Panc1 (cell line): Measurements from ENCODE around the gene RSPRY1. TPM values are rescaled to one million over a fixed set of nuclear protein-coding genes. Genes with fewer than 3 reads are reported as not detected.

ENCODE experiments used
- ATAC-seq: fragments of 200-7000 bp; cut with Tn5 transposase; 2 replicates; pipeline ENCODE4 v1.9.1; 2020; ENCODE audit warnings: mild to moderate bottlenecking, moderate library complexity
- BruUV-seq: library from RNA; stranded (reverse); fragments of 400-500 nt; replicated peaks from 2 replicates; lab custom pipeline; 2021; lab: Mats Ljungman, UMichigan
- CTCF ChIA-PET: fragments of 300-600 bp; sonication (Branson Sonifier 250); formaldehyde crosslinking; loops from one replicate; lab custom pipeline; 2022; ENCODE audit warnings: antibody characterized with exemption; lab: Charles Lee
- POLR2A ChIA-PET: fragments of 300-600 bp; sonication (Branson Sonifier 250); formaldehyde crosslinking; loops from one replicate; lab custom pipeline; 2022; ENCODE audit warnings: antibody characterized with exemption; lab: Charles Lee
- DNase-seq: peaks from one replicate; pipeline ENCODE4 v3.0.0-alpha.2; 2010; ENCODE audit warnings: low read depth, low spot score
- H3K27ac ChIP-seq: 2 replicates; pipeline ENCODE4 v1.5.1; 2011; ENCODE audit warnings: mild to moderate bottlenecking, low read length, inconsistent platforms
- H3K27me3 ChIP-seq: fragments of 200-500 bp; sonication (Bioruptor generic); 2 replicates; pipeline ENCODE4 v1.6.0; 2014; ENCODE audit warnings: low read length, inconsistent platforms; ENCODE audit not compliant: control insufficient read depth, insufficient read depth
- H3K36me3 ChIP-seq: fragments of 200-500 bp; sonication (Bioruptor generic); 2 replicates; pipeline ENCODE4 v1.5.1; 2014; ENCODE audit warnings: inconsistent platforms, mild to moderate bottlenecking, low read length, moderate library complexity; ENCODE audit not compliant: control insufficient read depth, insufficient read depth
- H3K4me1 ChIP-seq: 2 replicates; pipeline ENCODE4 v1.5.1; 2011; ENCODE audit warnings: inconsistent platforms, mild to moderate bottlenecking, low read length, moderate library complexity; ENCODE audit not compliant: control insufficient read depth, insufficient read depth
- H3K4me3 ChIP-seq, 2 experiments: 2 replicates each; pipeline ENCODE4 v1.5.1; 2011 to 2012; ENCODE audit warnings: low read depth in 2 of 2, low read length in 2 of 2, mild to moderate bottlenecking in 2 of 2, inconsistent platforms in 1 of 2, moderate library complexity in 1 of 2
- H3K9me3 ChIP-seq: fragments of 200-500 bp; sonication (Bioruptor generic); 2 replicates; pipeline ENCODE4 v1.5.1; 2014; ENCODE audit warnings: low read depth, mild to moderate bottlenecking, inconsistent platforms, low read length, moderate library complexity; ENCODE audit not compliant: control insufficient read depth, insufficient read depth
- POLR2AphosphoS5 ChIP-seq: IDR thresholded peaks from 2 replicates; pipeline ENCODE4 v1.6.1; 2012; ENCODE audit warnings: mild to moderate bottlenecking, low read depth, low read length, moderate library complexity
- SIN3A ChIP-seq: IDR thresholded peaks from 2 replicates; pipeline ENCODE4 v1.6.1; 2012; ENCODE audit warnings: low read depth, mild to moderate bottlenecking, low read length, moderate library complexity, borderline replicate concordance; ENCODE audit not compliant: insufficient read depth
- TCF7L2 ChIP-seq: IDR thresholded peaks from 2 replicates; pipeline ENCODE4 v1.6.1; 2011; ENCODE audit warnings: mild to moderate bottlenecking, low read depth, low read length, inconsistent platforms
- in situ Hi-C: cut with HindIII; loops from 2 replicates; pipeline ENCODE4 v1.10.0; 2016; ENCODE audit warnings: low sequenced_read_pairs, low pct_unique_long_range_greater_than_20kb
- intact Hi-C: fragments of 100-400 bp; cut with micrococcal nuclease; formaldehyde crosslinking; loops from one replicate; pipeline ENCODE4 v1.10.0; 2022; ENCODE audit not compliant: unreplicated experiment
- total RNA-seq: library from RNA; stranded (reverse); gene quantifications from one replicate; pipeline ENCODE4 v1.2.1, GENCODE V29; 2021; ENCODE audit not compliant: unreplicated experiment
- TF ChIP-seq, protein P1 (sequence below), 2 experiments: IDR thresholded peaks; 2 replicates each; pipeline ENCODE4 v1.6.1; 2011 to 2012; ENCODE audit warnings: low read depth in 2 of 2, control low read depth in 1 of 2, low read length in 1 of 2, mild to moderate bottlenecking in 1 of 2, moderate library complexity in 1 of 2; ENCODE audit not compliant: insufficient read depth in 1 of 2
- TF ChIP-seq, protein P2 (sequence below): fragments of 450-650 bp; IDR thresholded peaks from 2 replicates; pipeline ENCODE4 v1.5.1; 2017; ENCODE audit warnings: mild to moderate bottlenecking

RSPRY1 gene
- total RNA-seq, 1 experiment from 2014 or later = 29.4 TPM

DNA sequence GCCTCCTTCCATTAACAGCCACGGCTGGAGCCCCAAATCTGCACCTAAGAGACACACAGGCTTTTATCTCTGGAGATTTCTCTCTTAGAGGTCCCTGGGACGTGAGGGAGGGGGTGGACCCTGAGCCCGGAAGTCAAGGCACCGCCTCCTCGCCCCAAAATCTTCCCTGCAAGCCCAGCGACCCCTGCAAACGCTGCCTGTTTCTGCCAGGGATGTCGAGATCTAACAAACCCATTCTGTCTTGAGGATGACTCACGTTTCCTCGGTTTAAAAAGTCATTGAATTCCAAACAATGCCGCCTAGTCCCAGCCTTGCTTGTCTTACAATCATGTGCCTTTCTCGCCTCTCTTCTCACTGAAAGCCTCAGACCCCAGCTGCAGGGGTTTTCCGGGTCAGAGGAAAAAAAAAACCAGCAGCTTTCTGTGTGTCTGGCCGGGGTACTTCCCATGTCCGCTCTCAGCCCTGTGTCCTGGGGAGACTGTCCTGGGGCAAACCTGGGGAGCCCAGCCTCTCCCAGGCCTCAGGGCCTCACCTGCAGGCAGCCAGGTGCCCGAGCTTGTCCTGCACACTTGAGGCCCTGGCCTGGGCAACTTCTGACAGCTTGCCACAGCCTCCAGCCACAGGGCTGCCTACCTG is 74.3 kb downstream of the RSPRY1 start:
- POLR2A ChIA-PET = no interaction called here
- no peaks in the 10 kb centered on the region for H3K36me3 ChIP-seq
- DNase-seq = no peak
- H3K4me3 ChIP-seq = 0 out of 4 replicates have a peak overlapping the region, but pooled peaks of 1 of the 2 experiments have one; percentile 1
- intact Hi-C loops (no loop called here), in situ Hi-C loops (no loop called here)
- no TSS peak for BruUV-seq
- H3K9me3 ChIP-seq = no peaks in the 10 kb centered on the region
- H3K27ac ChIP-seq = no peak overlapping the region
- H3K4me1 ChIP-seq = no peaks in the 10 kb centered on the region
- H3K27me3 ChIP-seq = no peaks in the 10 kb centered on the region
- peak; percentile 55 for ATAC-seq
- TF ChIP-seq POLR2AphosphoS5 (no peak), SIN3A (no peak), TCF7L2 (no peak)
- TF ChIP-seq, protein P1, sequence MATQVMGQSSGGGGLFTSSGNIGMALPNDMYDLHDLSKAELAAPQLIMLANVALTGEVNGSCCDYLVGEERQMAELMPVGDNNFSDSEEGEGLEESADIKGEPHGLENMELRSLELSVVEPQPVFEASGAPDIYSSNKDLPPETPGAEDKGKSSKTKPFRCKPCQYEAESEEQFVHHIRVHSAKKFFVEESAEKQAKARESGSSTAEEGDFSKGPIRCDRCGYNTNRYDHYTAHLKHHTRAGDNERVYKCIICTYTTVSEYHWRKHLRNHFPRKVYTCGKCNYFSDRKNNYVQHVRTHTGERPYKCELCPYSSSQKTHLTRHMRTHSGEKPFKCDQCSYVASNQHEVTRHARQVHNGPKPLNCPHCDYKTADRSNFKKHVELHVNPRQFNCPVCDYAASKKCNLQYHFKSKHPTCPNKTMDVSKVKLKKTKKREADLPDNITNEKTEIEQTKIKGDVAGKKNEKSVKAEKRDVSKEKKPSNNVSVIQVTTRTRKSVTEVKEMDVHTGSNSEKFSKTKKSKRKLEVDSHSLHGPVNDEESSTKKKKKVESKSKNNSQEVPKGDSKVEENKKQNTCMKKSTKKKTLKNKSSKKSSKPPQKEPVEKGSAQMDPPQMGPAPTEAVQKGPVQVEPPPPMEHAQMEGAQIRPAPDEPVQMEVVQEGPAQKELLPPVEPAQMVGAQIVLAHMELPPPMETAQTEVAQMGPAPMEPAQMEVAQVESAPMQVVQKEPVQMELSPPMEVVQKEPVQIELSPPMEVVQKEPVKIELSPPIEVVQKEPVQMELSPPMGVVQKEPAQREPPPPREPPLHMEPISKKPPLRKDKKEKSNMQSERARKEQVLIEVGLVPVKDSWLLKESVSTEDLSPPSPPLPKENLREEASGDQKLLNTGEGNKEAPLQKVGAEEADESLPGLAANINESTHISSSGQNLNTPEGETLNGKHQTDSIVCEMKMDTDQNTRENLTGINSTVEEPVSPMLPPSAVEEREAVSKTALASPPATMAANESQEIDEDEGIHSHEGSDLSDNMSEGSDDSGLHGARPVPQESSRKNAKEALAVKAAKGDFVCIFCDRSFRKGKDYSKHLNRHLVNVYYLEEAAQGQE (IDR thresholded peaks at IDR 0.05; ENCODE audit: insufficient read depth in 1 of 2, low read depth in 2 of 2, low read length in 1 of 2) = no peak
- TF ChIP-seq, protein P2, sequence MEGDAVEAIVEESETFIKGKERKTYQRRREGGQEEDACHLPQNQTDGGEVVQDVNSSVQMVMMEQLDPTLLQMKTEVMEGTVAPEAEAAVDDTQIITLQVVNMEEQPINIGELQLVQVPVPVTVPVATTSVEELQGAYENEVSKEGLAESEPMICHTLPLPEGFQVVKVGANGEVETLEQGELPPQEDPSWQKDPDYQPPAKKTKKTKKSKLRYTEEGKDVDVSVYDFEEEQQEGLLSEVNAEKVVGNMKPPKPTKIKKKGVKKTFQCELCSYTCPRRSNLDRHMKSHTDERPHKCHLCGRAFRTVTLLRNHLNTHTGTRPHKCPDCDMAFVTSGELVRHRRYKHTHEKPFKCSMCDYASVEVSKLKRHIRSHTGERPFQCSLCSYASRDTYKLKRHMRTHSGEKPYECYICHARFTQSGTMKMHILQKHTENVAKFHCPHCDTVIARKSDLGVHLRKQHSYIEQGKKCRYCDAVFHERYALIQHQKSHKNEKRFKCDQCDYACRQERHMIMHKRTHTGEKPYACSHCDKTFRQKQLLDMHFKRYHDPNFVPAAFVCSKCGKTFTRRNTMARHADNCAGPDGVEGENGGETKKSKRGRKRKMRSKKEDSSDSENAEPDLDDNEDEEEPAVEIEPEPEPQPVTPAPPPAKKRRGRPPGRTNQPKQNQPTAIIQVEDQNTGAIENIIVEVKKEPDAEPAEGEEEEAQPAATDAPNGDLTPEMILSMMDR = no peak
- CTCF ChIA-PET = no interaction called here

GRCh38 chr16:57261806-57262205 is 75.7 kb downstream of the RSPRY1 start:
- CTCF ChIA-PET = interaction anchor here (1.1 kb wide), 1 partner anchor 160 kb away, joined by 4 read pairs; no protein-coding TSS in a partner anchor
- BruUV-seq = no TSS peak
- ATAC-seq (no peak), DNase-seq (no peak)
- intact Hi-C loops (no loop called here), in situ Hi-C loops (no loop called here)
- Histone ChIP-seq H3K9me3 (no peaks in the 10 kb centered on the region), H3K27ac (no peak overlapping the region), H3K4me3 (no peak overlapping the region), H3K4me1 (peaks cover 6% of the 10 kb centered on the region), H3K27me3 (no peaks in the 10 kb centered on the region), H3K36me3 (no peaks in the 10 kb centered on the region)
- POLR2A ChIA-PET = no interaction called here
- no peak for TF ChIP-seq SIN3A
- TF ChIP-seq TCF7L2 = no peak
- TF ChIP-seq, protein P2 = no peak
- TF ChIP-seq POLR2AphosphoS5 = no peak
- TF ChIP-seq, protein P1 (IDR thresholded peaks at IDR 0.05; ENCODE audit: insufficient read depth in 1 of 2, low read depth in 2 of 2, low read length in 1 of 2) = no peak
